Endothelial cell of umbilical vein (primary cell): ENCODE data around the gene MTPN. TPM values are rescaled to one million over a fixed set of nuclear protein-coding genes. Genes with fewer than 3 reads are reported as not detected.

Experiments used
- Bru-seq: library from RNA; stranded (reverse); fragments of 400-500 nt; gene quantifications from one replicate; lab custom pipeline; 2021; lab: Mats Ljungman, UMichigan
- BruChase-seq, 2 experiments: library from RNA; stranded (reverse); fragments of 400-500 nt; gene quantifications; one replicate each; lab custom pipeline; 2021; lab: Mats Ljungman, UMichigan
- BruUV-seq: library from RNA; stranded (reverse); fragments of 400-500 nt; replicated peaks from 2 replicates; lab custom pipeline; 2021; lab: Mats Ljungman, UMichigan
- CTCF ChIA-PET: fragments of 300-600, 350-600 bp; sonication (Branson Sonifier 250); formaldehyde crosslinking; loops from one replicate; lab custom pipeline; 2021; ENCODE audit warnings: antibody characterized with exemption, inconsistent platforms; lab: Charles Lee
- POLR2A ChIA-PET: fragments of 300-600, 350-600 bp; sonication (Branson Sonifier 250); formaldehyde crosslinking; loops from one replicate; lab custom pipeline; 2021; ENCODE audit warnings: antibody characterized with exemption, inconsistent platforms; lab: Charles Lee
- DNase-seq: peaks from one replicate; pipeline ENCODE4 v3.0.0-alpha.2; 2011; ENCODE audit warnings: low read depth, low spot score
- FAIRE-seq: peaks from 2 replicates; lab custom pipeline; 2011; peaks lifted over from hg19 to GRCh38; lab: Jason Lieb, UNC
- H2AFZ ChIP-seq: 2 replicates; pipeline ENCODE4 v1.6.0; 2012; ENCODE audit warnings: low read depth, low read length, control low read depth, inconsistent platforms
- H3K27ac ChIP-seq: 2 replicates; pipeline ENCODE4 v1.5.1; 2011; ENCODE audit warnings: low read depth, mild to moderate bottlenecking, control low read depth, low read length, moderate library complexity; ENCODE audit not compliant: insufficient read depth
- H3K27me3 ChIP-seq, 2 experiments: 2 replicates each; pipeline versions ENCODE4 v1.6.0 to v1.6.1; 2011; ENCODE audit warnings: low read length in 2 of 2, mixed read lengths in 1 of 2; ENCODE audit not compliant: control insufficient read depth in 2 of 2, insufficient read depth in 2 of 2
- H3K36me3 ChIP-seq, 2 experiments: 2 replicates in 1 of 2; 3 replicates in 1 of 2; pipeline ENCODE4 v1.5.1; 2011; ENCODE audit warnings: low read length in 2 of 2, mild to moderate bottlenecking in 1 of 2, moderate library complexity in 1 of 2; ENCODE audit not compliant: control insufficient read depth in 2 of 2, insufficient read depth in 2 of 2; ENCODE audit errors: extremely low read depth in 1 of 2
- H3K4me1 ChIP-seq: 3 replicates; pipeline ENCODE4 v1.5.1; 2011; ENCODE audit warnings: mild to moderate bottlenecking, low read length; ENCODE audit not compliant: control insufficient read depth, insufficient read depth; ENCODE audit errors: extremely low read depth
- H3K4me2 ChIP-seq: 2 replicates; pipeline ENCODE4 v1.6.1; 2011; ENCODE audit warnings: low read length, control low read depth, mixed read lengths; ENCODE audit not compliant: insufficient read depth
- H3K4me3 ChIP-seq, 3 experiments: fragments of 200-600 bp in 1 of 3; sonication (generic), shearing (Covaris generic) in 1 of 3; replicated peaks in 1 of 3; 2 replicates each; pipeline ENCODE4 v1.5.1; 2011 to 2016; ENCODE audit warnings: control low read depth in 3 of 3, low read length in 3 of 3, mild to moderate bottlenecking in 2 of 3, inconsistent platforms in 1 of 3, low read depth in 1 of 3, moderate library complexity in 1 of 3; ENCODE audit not compliant: insufficient read depth in 1 of 3
- H3K79me2 ChIP-seq: 2 replicates; pipeline ENCODE4 v1.6.0; 2012; ENCODE audit warnings: low read length, inconsistent platforms; ENCODE audit not compliant: control insufficient read depth, insufficient read depth
- H3K9ac ChIP-seq: replicated peaks from 2 replicates; pipeline ENCODE3; 2011; ENCODE audit warnings: low read length, control low read depth; ENCODE audit not compliant: insufficient read depth; ENCODE audit errors: extremely low read depth
- H3K9me1 ChIP-seq: replicated peaks from 3 replicates; pipeline ENCODE4 v1.6.0; 2011; ENCODE audit warnings: mild to moderate bottlenecking, low read length; ENCODE audit not compliant: control insufficient read depth, insufficient read depth; ENCODE audit errors: extremely low read depth
- H3K9me3 ChIP-seq: replicated peaks from 2 replicates; pipeline ENCODE4 v1.5.1; 2012; ENCODE audit warnings: low read length, inconsistent platforms; ENCODE audit not compliant: control insufficient read depth, insufficient read depth
- H4K20me1 ChIP-seq: replicated peaks from 2 replicates; pipeline ENCODE3; 2011; ENCODE audit warnings: mild to moderate bottlenecking, low read length; ENCODE audit not compliant: control insufficient read depth, insufficient read depth; ENCODE audit errors: extremely low read depth
- CTCF ChIP-seq, 2 donors: IDR thresholded peaks; 1 replicate in 1 of 2; 2 replicates in 1 of 2; pipeline ENCODE4 v1.5.1; 2011; ENCODE audit warnings: low read length in 2 of 2, mild to moderate bottlenecking in 2 of 2, moderate library complexity in 2 of 2, control low read depth in 1 of 2, inconsistent platforms in 1 of 2, low read depth in 1 of 2; ENCODE audit not compliant: insufficient read depth in 1 of 2; ENCODE audit errors: extremely low read depth in 1 of 2
- POLR2A ChIP-seq: IDR thresholded peaks from 2 replicates; pipeline ENCODE4 v1.6.1; 2012; ENCODE audit warnings: low read depth, mild to moderate bottlenecking, control low read depth, low read length
- POLR2AphosphoS5 ChIP-seq: IDR thresholded peaks from 2 replicates; pipeline ENCODE4 v1.6.1; 2012; ENCODE audit warnings: low read depth, mild to moderate bottlenecking, control low read depth, low read length, moderate library complexity; ENCODE audit not compliant: insufficient read depth
- dilution Hi-C: fragments of 300-500 bp; cut with MboI; formaldehyde crosslinking; loops from one replicate; pipeline ENCODE4 v1.15.0; 2019; ENCODE audit warnings: low sequenced_read_pairs; ENCODE audit not compliant: extremely low pct_ligation_motif_present
- intact Hi-C: fragments of 100-400 bp; cut with micrococcal nuclease; formaldehyde crosslinking; loops from one replicate; pipeline ENCODE4 v1.10.0; 2022
- long read RNA-seq: library from polyadenylated mRNA; stranded (forward); transcript quantifications from one replicate; pipeline ENCODE4 v2.0.0, GENCODE V29; 2021
- polyA minus RNA-seq, 3 experiments: library from RNA; depleted of rRNA, polyadenylated mRNA; stranded (reverse); fragments of >200 nt; gene quantifications; 1 replicate in 1 of 3; 2 replicates in 2 of 3; pipeline ENCODE4 v1.2.3, GENCODE V29; 2011
- polyA plus RNA-seq, 4 experiments: library from polyadenylated mRNA; depleted of rRNA in 3 of 4; stranded (reverse) in 3 of 4; unstranded in 1 of 4; fragments of >200 nt; gene quantifications; 2 replicates each; pipeline versions ENCODE4 v1.2.1 to v1.2.3, GENCODE V29; 2011 to 2012; ENCODE audit warnings: missing spikeins in 1 of 4
- total RNA-seq: library from RNA; stranded (reverse); gene quantifications from 2 replicates; pipeline ENCODE4 v1.2.3, GENCODE V29; 2021

The MTPN gene
- 171 and 174 TPM in 2 replicates for total RNA-seq
- 47.9 and 58.1 TPM in 2 replicates for polyA plus RNA-seq
- 70.4 and 74.5 TPM in 2 replicates for polyA plus RNA-seq (2011; cell fraction: cytosol; rRNA removed)
- 25.0 and 30.1 TPM in 2 replicates for polyA plus RNA-seq (2011; cell fraction: nucleus; rRNA removed)
- 127 and 173 TPM in 2 replicates for polyA plus RNA-seq (2012)
- 146 and 167 TPM in 2 replicates for polyA minus RNA-seq
- polyA minus RNA-seq (2011; cell fraction: cytosol; rRNA and poly(A)+ RNA removed), result 98.7 TPM
- 50.6 and 82.3 TPM in 2 replicates for polyA minus RNA-seq (2011; cell fraction: nucleus; rRNA and poly(A)+ RNA removed)
- percentile 95 among the genes with signal in this experiment for Bru-seq, nascent RNA
- percentile 98 among the genes with signal in this experiment for BruChase-seq, experiment 1, labeled RNA remaining after a 6-hour chase
- percentile 92 among the genes with signal in this experiment for BruChase-seq, experiment 2, labeled RNA remaining after a 2-hour chase
- long read RNA-seq, transcript MTPN-201 (4 exons, 3,738 nt), result major isoform, 26 of 116 reads
- long read RNA-seq, partial matches to known transcripts, result 2 of 116 reads
- long read RNA-seq, other reads (novel, unspliced or antisense), result 88 of 116 reads

- intact Hi-C loops, result loop anchor here (1.0 to 5.0 kb wide), 3 partner anchors 34 to 1360 kb away; partner anchors contain the start of gene STMP1
- DNase-seq (peak; percentile 98), FAIRE-seq (peak; percentile 91)
- Histone ChIP-seq H3K27ac (peak within 1 kb of the TSS; percentile 81), H3K79me2 (peaks cover 49% of the 10 kb centered on the region), H3K4me1 (peaks cover 53% of the 10 kb centered on the region), H3K27me3 (no peaks in the 10 kb centered on the region), H4K20me1 (peaks cover 3% of the 10 kb centered on the region), H3K9me3 (no peaks in the 10 kb centered on the region), H3K9me1 (no peaks in the 10 kb centered on the region), H3K36me3 (no peaks in the 10 kb centered on the region), H2AFZ (peak within 1 kb of the TSS; percentile 69), H3K4me2 (peak within 1 kb of the TSS; percentile 98), H3K9ac (peak within 1 kb of the TSS; percentile 93), H3K4me3 (peak within 1 kb of the TSS; percentile 90 to 96 (median 91))
- TF ChIP-seq CTCF (IDR thresholded peaks at IDR 0.05; ENCODE audit: extremely low read depth in 1 of 2, insufficient read depth in 1 of 2, low read depth in 1 of 2, low read length in 2 of 2) (no peak), POLR2AphosphoS5 (peak; percentile 68), POLR2A (peak; percentile 71)
- ChIA-PET CTCF (interaction anchor here (1.0 kb wide), 1 partner anchor 304 kb away, joined by 3 read pairs; no protein-coding TSS in a partner anchor), POLR2A (no interaction called here)
- dilution Hi-C loops, result no loop called here
- no TSS peak for BruUV-seq
Observed at GRCh38 chr7:135977007-135977741, at the start of gene MTPN. TSS of gene MTPN (minus strand) at chr7:135977359. CDS start at chr7:135977100, 259 bp downstream.
